ENCODE data around the gene ZBTB47.

GRCh38 chr3:42691816-42692666 lies 38.5 kb downstream of the ZBTB47 start:
- TF ChIP-seq CTCF (IDR thresholded peaks at IDR 0.05) (no peak), POLR2A (IDR thresholded peaks at IDR 0.05) (no peak)
